ENCODE results near the gene KCNQ1.

The KCNQ1 gene

GRCh38 chr11:2460540-2461252 is 15.9 kb downstream of the KCNQ1 start:
- no peak for DNase-seq (ENCODE audit: low read depth in 2 of 2, low spot score in 1 of 2)

- no peak for DNase-seq (ENCODE audit: low read depth in 2 of 2, low spot score in 1 of 2)
Measured at GRCh38 chr11:2461253-2461955, 16.6 kb downstream of the KCNQ1 start.

GRCh38 chr11:2461956-2462542 is 17.2 kb downstream of the KCNQ1 start:
- DNase-seq (ENCODE audit: low read depth in 2 of 2, low spot score in 1 of 2): no peak

GRCh38 chr11:2462543-2462985 is 17.8 kb downstream of the KCNQ1 start:
- DNase-seq (ENCODE audit: low read depth in 2 of 2, low spot score in 1 of 2): no peak

- DNase-seq (ENCODE audit: low read depth in 2 of 2, low spot score in 1 of 2): no peak
Measured at GRCh38 chr11:2462986-2463765, 18.4 kb downstream of the KCNQ1 start.

- no peak for DNase-seq (ENCODE audit: low read depth in 2 of 2, low spot score in 1 of 2)
Measured at GRCh38 chr11:2463766-2464277, 19.0 kb downstream of the KCNQ1 start.

GRCh38 chr11:2464451-2465165 is 19.8 kb downstream of the KCNQ1 start:
- no peak for DNase-seq (ENCODE audit: low read depth in 2 of 2, low spot score in 1 of 2)

GRCh38 chr11:2465202-2466068 is 20.6 kb downstream of the KCNQ1 start:
- no peak for DNase-seq (ENCODE audit: low read depth in 2 of 2, low spot score in 1 of 2)

- DNase-seq (ENCODE audit: low read depth in 2 of 2, low spot score in 1 of 2): no peak
Measured at GRCh38 chr11:2466069-2466801, 21.4 kb downstream of the KCNQ1 start.

GRCh38 chr11:2466869-2467694 is 22.3 kb downstream of the KCNQ1 start:
- DNase-seq (ENCODE audit: low read depth in 2 of 2, low spot score in 1 of 2): no peak

- DNase-seq (ENCODE audit: low read depth in 2 of 2, low spot score in 1 of 2): no peak
Measured at GRCh38 chr11:2467695-2468055, 22.9 kb downstream of the KCNQ1 start.

GRCh38 chr11:2468363-2469235 is 23.8 kb downstream of the KCNQ1 start:
- DNase-seq (ENCODE audit: low read depth in 2 of 2, low spot score in 1 of 2): no peak

- no peak for DNase-seq (ENCODE audit: low read depth in 2 of 2, low spot score in 1 of 2)
Measured at GRCh38 chr11:2470495-2470894, 25.7 kb downstream of the KCNQ1 start.

GRCh38 chr11:2471048-2471803 is 26.4 kb downstream of the KCNQ1 start:
- DNase-seq (ENCODE audit: low read depth in 2 of 2, low spot score in 1 of 2): no peak

GRCh38 chr11:2471804-2472096 is 26.9 kb downstream of the KCNQ1 start:
- DNase-seq (ENCODE audit: low read depth in 2 of 2, low spot score in 1 of 2): no peak

- DNase-seq (ENCODE audit: low read depth in 2 of 2, low spot score in 1 of 2): no peak
Measured at GRCh38 chr11:2472428-2473186, 27.8 kb downstream of the KCNQ1 start.

All from stimulated activated CD8-positive, alpha-beta memory T cell treated with anti-CD3 and anti-CD28 coated beads, Interleukin-4, amount 100 ng/mL, for 4 hours (primary cell).